ENCODE results near the gene ASB8.
A peak's percentile ranks its signal among the peaks of the same experiment; 100 is the strongest.

Gene ASB8

DNA sequence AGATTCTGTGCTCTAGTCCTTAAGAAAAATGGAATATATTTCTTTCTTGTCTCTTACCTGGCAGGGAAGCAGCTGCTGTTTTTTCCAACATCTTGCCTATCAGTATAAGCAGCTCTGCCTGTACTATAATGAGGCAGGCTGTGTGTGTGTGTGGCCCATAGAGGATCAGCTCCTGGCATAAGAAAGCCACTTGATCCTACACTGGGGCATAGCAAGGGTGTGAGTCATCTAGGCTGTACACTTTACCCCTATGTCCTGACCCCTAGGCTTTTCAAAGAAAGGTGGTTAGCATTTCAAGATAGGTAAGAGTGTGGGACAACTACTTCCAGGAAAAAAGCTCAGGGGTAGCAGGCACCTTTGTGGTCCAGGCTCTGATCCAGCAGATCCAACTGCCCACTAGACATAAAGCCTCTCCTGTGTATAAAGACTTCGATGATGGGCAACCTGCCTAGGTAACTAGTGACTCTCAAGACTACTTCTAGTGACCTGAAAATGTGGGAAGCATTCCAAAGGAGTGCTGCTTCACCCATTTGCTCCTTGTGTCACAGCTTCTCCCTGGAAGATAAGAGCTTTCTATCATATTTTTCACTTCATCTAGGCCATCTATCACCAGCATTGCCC lies 46.5 kb downstream of the ASB8 start:
- no peak for ATAC-seq
- TF ChIP-seq ZNF70 (CRISPR knock-in tag; IDR thresholded peaks at IDR 0.05) (no peak), ZFP30 (CRISPR knock-in tag; IDR thresholded peaks at IDR 0.05) (no peak), RARB (CRISPR knock-in tag; IDR thresholded peaks at IDR 0.05) (no peak), ZC3H10 (CRISPR knock-in tag; IDR thresholded peaks at IDR 0.05) (no peak), PPARA (CRISPR knock-in tag; IDR thresholded peaks at IDR 0.05; ENCODE audit: borderline replicate concordance) (no peak), POU6F1 (CRISPR knock-in tag; IDR thresholded peaks at IDR 0.05; ENCODE audit: borderline replicate concordance, low read depth) (no peak), SNAI2 (CRISPR knock-in tag; IDR thresholded peaks at IDR 0.05) (no peak), ZNF8 (CRISPR knock-in tag; IDR thresholded peaks at IDR 0.05) (no peak), TOX (CRISPR knock-in tag; IDR thresholded peaks at IDR 0.05; ENCODE audit: borderline replicate concordance) (no peak), ZNF565 (CRISPR knock-in tag; conservative IDR thresholded peaks at IDR 0.05; ENCODE audit: low read depth) (no peak)

DNA sequence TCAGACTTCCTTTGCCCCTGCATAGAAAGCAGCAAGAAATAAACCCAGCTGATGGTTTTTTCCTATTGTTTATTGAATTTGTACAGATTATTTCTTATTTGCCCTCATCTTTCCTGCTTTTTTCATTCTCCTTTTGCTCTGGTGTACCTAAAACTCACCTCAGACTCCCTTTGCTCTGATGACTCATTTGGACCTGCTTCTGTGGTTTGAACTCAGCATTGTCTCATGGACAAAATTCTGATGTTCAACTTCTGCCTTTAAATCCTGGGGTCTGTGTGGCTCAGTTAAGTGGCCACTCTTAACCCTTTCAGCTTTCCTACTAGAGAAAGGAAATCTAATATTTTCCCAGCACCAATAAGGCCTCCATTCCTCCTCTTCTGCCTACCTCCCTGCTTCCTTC lies 47.9 kb downstream of the ASB8 start:
- no peak for ATAC-seq
- TF ChIP-seq SNAI2 (CRISPR knock-in tag; IDR thresholded peaks at IDR 0.05) (no peak), ARNTL (CRISPR knock-in tag; IDR thresholded peaks at IDR 0.05; ENCODE audit: borderline replicate concordance, low read depth) (no peak), ZNF565 (CRISPR knock-in tag; conservative IDR thresholded peaks at IDR 0.05; ENCODE audit: low read depth) (no peak), CSDC2 (CRISPR knock-in tag; IDR thresholded peaks at IDR 0.05) (no peak), BACH2 (CRISPR knock-in tag; IDR thresholded peaks at IDR 0.05; ENCODE audit: borderline replicate concordance) (no peak), ZNF70 (CRISPR knock-in tag; IDR thresholded peaks at IDR 0.05) (no peak), RARB (CRISPR knock-in tag; IDR thresholded peaks at IDR 0.05) (no peak), TCF4 (CRISPR knock-in tag; IDR thresholded peaks at IDR 0.05; ENCODE audit: borderline replicate concordance) (no peak), TSHZ2 (CRISPR knock-in tag; IDR thresholded peaks at IDR 0.05) (no peak), TOX (CRISPR knock-in tag; IDR thresholded peaks at IDR 0.05; ENCODE audit: borderline replicate concordance) (no peak), ZNF8 (CRISPR knock-in tag; IDR thresholded peaks at IDR 0.05) (no peak), OSR1 (CRISPR knock-in tag; IDR thresholded peaks at IDR 0.05) (no peak), ZFP30 (CRISPR knock-in tag; IDR thresholded peaks at IDR 0.05) (no peak), ESRRG (CRISPR knock-in tag; IDR thresholded peaks at IDR 0.05) (no peak)

GRCh38 chr12:48106681-48107613 lies 50.4 kb downstream of the ASB8 start:
- no peak for ATAC-seq
- TF ChIP-seq TOX (CRISPR knock-in tag; IDR thresholded peaks at IDR 0.05; ENCODE audit: borderline replicate concordance) (no peak), GLIS3 (CRISPR knock-in tag; IDR thresholded peaks at IDR 0.05) (no peak), ESRRG (CRISPR knock-in tag; IDR thresholded peaks at IDR 0.05) (no peak), ZNF8 (CRISPR knock-in tag; IDR thresholded peaks at IDR 0.05) (no peak), RARB (CRISPR knock-in tag; IDR thresholded peaks at IDR 0.05) (no peak)
- TF ChIP-seq, protein P1, sequence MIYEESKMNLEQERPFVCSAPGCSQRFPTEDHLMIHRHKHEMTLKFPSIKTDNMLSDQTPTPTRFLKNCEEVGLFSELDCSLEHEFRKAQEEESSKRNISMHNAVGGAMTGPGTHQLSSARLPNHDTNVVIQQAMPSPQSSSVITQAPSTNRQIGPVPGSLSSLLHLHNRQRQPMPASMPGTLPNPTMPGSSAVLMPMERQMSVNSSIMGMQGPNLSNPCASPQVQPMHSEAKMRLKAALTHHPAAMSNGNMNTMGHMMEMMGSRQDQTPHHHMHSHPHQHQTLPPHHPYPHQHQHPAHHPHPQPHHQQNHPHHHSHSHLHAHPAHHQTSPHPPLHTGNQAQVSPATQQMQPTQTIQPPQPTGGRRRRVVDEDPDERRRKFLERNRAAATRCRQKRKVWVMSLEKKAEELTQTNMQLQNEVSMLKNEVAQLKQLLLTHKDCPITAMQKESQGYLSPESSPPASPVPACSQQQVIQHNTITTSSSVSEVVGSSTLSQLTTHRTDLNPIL (CRISPR knock-in tag; IDR thresholded peaks at IDR 0.05; ENCODE audit: low read depth) = no peak

DNA sequence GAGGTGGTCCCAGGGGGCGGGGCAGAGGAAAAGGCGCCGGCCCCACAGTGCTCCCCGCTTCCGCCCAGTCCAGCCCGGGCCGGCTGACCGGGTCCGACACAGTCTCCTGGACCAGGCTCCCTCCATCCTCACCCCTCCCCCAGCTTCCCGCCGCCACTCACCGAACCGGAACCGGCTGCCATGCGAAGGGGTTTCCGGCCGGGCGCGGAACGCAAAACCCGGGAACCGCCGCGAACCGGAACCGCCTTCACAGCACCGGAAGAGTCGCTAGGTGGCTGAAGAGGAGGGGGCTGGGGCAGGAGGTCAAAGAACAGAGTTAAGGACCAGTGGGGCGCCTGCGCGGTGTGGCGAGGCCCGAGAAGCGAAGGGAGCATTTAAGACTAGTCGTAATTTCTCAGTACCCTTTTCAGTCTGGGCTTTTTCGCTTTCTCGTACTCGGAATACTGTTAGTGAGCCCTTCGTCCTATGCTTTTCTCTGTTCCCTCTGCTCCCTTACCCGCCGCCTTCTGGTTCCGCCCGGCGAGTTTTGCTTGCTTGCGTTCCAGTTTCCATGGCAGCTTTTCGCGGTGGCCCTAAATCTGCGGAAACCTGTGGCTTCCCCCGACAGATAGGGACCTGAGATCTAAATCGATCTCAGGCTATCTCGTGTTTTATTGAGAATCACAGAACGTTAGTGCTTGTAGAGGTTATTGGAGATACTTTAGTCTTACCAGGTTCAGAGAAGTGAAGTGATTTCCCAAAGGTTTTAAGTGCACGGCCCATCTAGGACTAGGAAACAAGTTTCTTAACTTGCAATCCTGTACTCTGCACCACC lies 51.2 kb downstream of the ASB8 start, which contains the start of gene SENP1:
Gene SENP1 (minus strand): TSS at position 213 of the 814 bp plus-strand sequence. CDS start 4,607 bp downstream, outside the sequence.
- TF ChIP-seq CSDC2 (CRISPR knock-in tag; IDR thresholded peaks at IDR 0.05) (0 out of 2 replicates have a peak, but pooled peaks have one; percentile 43), TCF4 (CRISPR knock-in tag; IDR thresholded peaks at IDR 0.05; ENCODE audit: borderline replicate concordance) (no peak), ZFP3 (CRISPR knock-in tag; IDR thresholded peaks at IDR 0.05) (0 out of 2 replicates have a peak, but pooled peaks have one; percentile 47), POU6F1 (CRISPR knock-in tag; IDR thresholded peaks at IDR 0.05; ENCODE audit: borderline replicate concordance, low read depth) (peak; percentile 78; the same call in 1 of the 2 replicates)

More for the DNA sequence above, 51.2 kb downstream of the ASB8 start, which contains the start of gene SENP1:
- peak; percentile 91 for ATAC-seq
